ENCODE data around the gene RPS29.
"Not testable (repeated sequence)": the region's sequence is repeated elsewhere in the genome, so short reads cannot be mapped to it uniquely, and the experiment has no call there.

The RPS29 gene

GRCh38 chr14:49585803-49586672 is at the start of gene RPS29:
Gene RPS29 (minus strand): TSS chr14:49586380. CDS start chr14:49586346, 34 bp downstream.
- DNase-seq (ENCODE audit: low read depth) = peak; percentile 99

- DNase-seq (ENCODE audit: low read depth) = peak; percentile 83
Measured at GRCh38 chr14:49634547-49635334, 48.6 kb upstream of the RPS29 start, which contains the start of gene DNAAF2. Gene DNAAF2 (minus strand): TSS chr14:49635244. CDS start chr14:49635149, 95 bp downstream.

GRCh38 chr14:49633640-49634546 is 47.7 kb upstream of the RPS29 start:
- peak; percentile 97 for DNase-seq (ENCODE audit: low read depth)

DNA sequence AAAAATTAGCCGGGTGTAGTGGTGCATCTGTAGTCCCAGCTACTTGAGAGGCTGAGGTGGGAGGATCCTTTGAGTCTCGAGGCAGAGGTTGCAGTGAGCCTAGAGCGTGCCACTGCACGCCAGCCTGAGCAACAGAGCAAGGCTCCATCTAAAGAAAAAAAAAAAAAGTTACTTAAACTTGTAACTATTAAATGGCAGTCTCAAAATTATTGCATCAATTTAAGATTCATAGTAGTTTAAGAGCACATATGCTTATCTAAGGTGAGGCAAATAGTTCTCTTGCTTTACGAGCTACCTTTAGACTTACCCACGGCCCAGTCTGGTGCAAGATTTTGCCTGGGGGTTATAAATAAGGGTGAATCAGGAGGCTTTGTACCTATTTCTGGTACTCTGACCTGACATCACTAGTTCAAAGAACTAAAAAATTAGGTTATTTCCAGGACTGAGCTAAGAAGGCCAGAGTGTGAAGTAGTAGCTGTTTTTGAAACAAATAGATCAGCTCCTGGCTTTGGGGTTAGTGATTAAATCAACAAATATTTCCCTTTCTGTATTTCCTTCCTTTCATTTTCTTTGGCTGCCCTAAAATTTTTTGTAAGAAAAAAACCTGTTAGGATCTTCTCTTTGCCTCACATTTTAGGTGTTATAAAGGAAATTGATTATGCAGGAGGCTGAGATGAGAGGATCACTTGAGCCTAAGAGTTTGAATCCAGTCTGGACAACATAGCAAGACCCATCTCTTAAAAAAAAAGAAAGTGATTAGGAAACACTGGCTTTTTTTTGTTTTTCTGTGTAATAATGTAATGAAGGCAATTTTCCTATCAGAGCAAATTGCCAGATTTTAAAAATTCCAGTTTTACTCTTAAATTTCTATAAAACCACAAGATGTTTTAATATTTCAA is 38.0 kb upstream of the RPS29 start:
- peak; percentile 44 for DNase-seq (ENCODE audit: low read depth)

DNA sequence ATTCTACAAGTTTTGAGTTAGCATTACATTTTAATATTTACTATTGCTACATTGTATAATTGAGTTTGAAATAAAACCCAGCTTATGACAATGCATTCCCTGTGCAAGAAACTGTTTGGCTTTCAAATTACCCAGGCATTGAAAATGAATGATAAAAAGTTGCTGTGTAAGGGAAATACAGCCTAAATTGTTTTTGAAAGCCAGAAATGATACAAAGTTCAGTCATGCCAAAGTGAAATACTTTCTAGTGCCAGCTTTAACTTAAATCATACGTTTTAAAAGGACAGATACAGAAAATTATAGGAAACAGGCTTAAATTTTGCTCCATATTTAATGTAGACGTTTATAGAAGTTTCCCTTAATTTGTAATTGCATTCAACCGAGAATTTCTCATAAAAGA is 37.2 kb upstream of the RPS29 start:
- no peak for DNase-seq (ENCODE audit: low read depth)

GRCh38 chr14:49622022-49622607 is 35.9 kb upstream of the RPS29 start:
- DNase-seq (ENCODE audit: low read depth) = peak; percentile 52

DNA sequence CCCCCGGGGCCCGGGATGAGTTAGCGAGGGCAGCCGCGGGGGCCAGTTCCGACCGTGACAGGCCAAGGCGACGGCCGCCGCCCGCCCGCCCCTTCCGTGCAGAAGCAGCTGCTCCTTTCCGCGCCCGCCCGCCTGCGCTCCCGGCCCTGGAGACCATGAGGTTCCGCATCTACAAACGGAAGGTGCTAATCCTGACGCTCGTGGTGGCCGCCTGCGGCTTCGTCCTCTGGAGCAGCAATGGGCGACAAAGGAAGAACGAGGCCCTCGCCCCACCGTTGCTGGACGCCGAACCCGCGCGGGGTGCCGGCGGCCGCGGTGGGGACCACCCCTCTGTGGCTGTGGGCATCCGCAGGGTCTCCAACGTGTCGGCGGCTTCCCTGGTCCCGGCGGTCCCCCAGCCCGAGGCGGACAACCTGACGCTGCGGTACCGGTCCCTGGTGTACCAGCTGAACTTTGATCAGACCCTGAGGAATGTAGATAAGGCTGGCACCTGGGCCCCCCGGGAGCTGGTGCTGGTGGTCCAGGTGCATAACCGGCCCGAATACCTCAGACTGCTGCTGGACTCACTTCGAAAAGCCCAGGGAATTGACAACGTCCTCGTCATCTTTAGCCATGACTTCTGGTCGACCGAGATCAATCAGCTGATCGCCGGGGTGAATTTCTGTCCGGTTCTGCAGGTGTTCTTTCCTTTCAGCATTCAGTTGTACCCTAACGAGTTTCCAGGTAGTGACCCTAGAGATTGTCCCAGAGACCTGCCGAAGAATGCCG is 35.1 kb upstream of the RPS29 start:
- peak; percentile 76 for DNase-seq (ENCODE audit: low read depth)

GRCh38 chr14:49620182-49621113 is 34.3 kb upstream of the RPS29 start, which contains the start of the genes MGAT2 and RPL36AL:
Gene MGAT2 (plus strand): TSS chr14:49620799. CDS start chr14:49621269, 470 bp downstream.
Gene RPL36AL (minus strand): TSS chr14:49620626. CDS start chr14:49619104, 1,522 bp downstream.
- peak; percentile 99 for DNase-seq (ENCODE audit: low read depth)

GRCh38 chr14:49619730-49620129 is 33.5 kb upstream of the RPS29 start:
- DNase-seq (ENCODE audit: low read depth) = peak; percentile 24

DNA sequence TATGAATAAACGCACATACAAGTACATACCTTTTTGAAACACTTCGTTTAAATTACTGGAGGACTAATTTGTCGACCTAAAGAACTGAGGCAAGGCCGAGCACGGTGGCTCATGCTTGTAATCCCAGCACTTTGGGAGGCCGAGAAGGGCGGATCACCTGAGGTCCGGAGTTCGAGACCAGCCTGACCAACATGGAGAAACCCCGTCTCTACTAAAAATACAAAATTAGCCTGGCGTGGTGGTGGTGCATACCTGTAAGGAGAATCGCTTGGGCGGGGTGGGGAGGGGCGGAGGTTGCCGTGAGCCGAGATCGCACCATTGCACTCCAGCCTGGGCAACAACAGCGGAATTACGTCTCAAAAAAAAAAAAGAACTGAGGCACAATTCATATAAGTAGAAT is 33.1 kb upstream of the RPS29 start:
- not testable (repeated sequence) for DNase-seq (ENCODE audit: low read depth)

- no peak for DNase-seq (ENCODE audit: low read depth)
Measured at GRCh38 chr14:49617852-49618519, 31.8 kb upstream of the RPS29 start.

DNA sequence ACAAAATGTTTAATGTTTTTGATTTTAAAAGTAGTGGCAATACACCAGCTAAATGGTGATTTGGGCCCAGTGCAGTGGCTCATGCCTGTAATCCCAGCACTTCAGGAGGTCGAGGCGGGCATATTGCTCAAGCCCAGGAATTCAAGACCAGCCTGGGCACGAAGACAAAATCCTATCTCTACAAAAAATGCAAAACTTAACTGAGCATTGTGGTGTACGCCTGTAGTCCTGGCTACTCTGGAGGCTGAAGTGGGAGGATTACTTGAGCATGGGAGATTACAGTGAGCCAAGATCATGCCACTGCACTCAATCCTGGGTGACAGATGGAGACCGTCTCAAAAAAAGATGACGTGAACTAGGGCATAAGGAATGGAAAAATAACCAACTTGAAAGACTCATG is 29.6 kb upstream of the RPS29 start:
- no peak for DNase-seq (ENCODE audit: low read depth)

DNA sequence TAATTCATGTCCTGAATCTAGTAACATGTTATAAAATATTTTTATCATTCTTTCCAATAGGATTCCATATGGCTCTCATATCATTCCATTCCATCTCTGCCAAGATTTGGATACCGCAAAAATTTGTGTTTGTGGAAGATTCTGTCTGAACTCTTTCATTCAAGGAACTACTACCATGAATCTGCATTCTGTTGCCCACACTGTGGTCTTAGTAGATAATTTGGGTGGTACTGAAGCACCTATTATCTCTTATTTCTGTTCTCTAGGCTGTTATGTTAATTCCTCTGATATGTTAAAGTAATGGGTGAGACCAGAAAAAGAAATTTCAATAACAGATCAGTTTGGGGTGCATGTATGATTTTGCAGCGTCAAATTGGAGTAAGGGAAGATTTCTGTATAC is 28.0 kb upstream of the RPS29 start:
- no peak for DNase-seq (ENCODE audit: low read depth)

DNA sequence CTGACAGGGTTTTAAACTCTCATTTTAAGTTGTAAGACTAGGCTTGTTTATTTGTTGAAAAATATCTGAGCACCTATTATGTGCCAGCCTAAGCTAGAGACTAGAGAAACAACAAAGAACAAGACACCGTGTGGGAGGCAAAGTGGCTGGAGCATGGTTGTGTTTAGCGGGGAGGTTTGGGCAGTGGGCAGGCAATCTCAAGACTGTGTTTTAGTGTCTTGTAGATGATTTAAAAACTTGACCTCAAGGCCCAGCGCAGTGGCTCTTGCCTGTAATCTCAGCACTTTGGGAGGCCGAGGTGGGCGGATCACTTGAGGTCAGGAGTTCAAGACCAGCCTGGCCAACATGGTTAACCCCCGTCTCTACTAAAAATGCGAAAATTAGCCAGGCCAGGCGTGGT is 26.5 kb upstream of the RPS29 start:
- no peak for DNase-seq (ENCODE audit: low read depth)

DNA sequence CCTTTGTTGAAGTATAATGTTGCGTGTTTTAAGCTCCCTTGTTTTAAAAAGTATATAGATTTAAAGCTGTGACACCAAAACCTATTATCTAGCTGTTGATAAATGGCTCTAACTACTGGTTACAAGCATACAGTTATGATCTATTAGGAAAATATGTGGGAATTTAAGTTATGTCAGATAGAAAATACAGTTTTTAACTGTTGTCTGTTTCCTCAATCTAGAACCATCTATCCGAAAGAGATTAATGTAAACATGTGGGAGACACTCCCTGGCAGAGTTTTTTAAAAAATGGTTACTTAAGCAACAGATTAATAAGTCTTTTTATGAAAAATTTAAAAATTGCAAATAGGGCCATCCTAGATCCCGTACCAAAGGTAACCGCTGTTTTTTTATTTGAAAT is 26.1 kb upstream of the RPS29 start:
- no peak for DNase-seq (ENCODE audit: low read depth)

DNA sequence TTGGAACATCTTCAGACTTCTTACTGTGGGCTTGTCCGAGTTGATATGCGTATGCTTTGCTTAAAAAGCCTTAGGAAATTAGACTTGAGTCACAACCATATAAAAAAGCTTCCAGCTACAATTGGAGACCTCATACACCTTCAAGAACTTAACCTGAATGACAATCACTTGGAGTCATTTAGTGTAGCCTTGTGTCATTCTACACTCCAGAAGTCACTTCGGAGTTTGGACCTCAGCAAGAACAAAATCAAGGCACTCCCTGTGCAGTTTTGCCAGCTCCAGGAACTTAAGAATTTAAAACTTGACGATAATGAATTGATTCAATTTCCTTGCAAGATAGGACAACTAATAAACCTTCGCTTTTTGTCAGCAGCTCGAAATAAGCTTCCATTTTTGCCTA is 21.4 kb upstream of the RPS29 start:
- DNase-seq (ENCODE audit: low read depth) = no peak

DNA sequence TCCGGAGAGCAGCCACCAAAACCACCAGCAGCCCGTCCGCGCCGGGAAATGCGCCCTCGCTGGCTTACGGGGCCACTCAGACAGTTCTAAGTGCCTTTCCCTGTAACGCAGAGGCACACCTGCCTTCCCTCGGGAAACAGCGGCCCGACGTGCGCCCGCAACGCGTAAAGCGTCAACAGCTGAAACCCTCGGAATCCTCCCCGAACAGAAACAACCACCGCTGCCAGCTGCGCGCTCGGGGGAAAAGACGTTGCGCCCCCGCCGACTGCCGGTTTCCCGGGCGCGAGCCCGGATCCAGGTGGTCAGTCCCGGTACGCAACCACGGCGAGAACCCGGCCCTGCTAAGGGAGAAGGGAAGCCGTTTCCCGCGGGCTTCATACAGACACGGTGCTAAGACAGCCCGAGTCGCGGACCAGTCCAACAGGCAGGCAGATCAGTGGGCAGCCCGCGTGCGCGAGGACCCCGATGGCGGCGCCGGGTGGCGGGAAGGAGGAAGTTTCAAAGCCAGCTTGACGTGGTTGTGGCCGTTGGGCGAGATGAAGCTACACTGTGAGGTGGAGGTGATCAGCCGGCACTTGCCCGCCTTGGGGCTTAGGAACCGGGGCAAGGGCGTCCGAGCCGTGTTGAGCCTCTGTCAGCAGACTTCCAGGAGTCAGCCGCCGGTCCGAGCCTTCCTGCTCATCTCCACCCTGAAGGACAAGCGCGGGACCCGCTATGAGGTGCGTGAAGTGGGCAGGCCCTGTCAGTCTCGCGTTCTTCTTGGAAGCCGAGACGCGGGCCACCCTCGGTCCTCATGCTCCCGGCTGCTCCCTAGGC is 12.5 kb upstream of the RPS29 start, which contains the start of gene LRR1:
LRR1 (plus strand) TSS at position 456 of the 816 bp plus-strand sequence; CDS start at position 537, 81 bp downstream.
- peak; percentile 94 for DNase-seq (ENCODE audit: low read depth)

All from ELR (cell line).